ENCODE results near the gene KRTAP29-1.
A peak's percentile ranks its signal among the peaks of the same experiment; 100 is the strongest.
"Not testable (repeated sequence)": the region's sequence is repeated elsewhere in the genome, so short reads cannot be mapped to it uniquely, and the experiment has no call there.

KRTAP29-1 gene, protein sequence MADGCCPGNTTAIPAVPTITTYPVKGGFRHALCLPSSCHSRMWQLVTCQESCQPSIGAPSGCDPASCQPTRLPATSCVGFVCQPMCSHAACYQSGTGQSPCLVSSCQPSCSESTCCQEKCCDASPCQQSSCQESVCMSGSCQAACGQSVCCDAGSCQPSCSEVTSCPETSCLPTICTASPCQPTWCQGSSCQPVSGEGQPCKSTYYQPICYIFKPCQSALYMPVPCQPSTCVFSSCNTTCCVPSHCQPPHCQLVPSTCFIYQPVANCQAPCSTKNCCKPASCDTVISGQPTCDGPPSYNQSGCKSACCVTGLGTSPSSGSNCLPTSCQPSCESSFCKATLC
- total RNA-seq: 0 to 0.44 (median 0) reads per million in 3 experiments

DNA sequence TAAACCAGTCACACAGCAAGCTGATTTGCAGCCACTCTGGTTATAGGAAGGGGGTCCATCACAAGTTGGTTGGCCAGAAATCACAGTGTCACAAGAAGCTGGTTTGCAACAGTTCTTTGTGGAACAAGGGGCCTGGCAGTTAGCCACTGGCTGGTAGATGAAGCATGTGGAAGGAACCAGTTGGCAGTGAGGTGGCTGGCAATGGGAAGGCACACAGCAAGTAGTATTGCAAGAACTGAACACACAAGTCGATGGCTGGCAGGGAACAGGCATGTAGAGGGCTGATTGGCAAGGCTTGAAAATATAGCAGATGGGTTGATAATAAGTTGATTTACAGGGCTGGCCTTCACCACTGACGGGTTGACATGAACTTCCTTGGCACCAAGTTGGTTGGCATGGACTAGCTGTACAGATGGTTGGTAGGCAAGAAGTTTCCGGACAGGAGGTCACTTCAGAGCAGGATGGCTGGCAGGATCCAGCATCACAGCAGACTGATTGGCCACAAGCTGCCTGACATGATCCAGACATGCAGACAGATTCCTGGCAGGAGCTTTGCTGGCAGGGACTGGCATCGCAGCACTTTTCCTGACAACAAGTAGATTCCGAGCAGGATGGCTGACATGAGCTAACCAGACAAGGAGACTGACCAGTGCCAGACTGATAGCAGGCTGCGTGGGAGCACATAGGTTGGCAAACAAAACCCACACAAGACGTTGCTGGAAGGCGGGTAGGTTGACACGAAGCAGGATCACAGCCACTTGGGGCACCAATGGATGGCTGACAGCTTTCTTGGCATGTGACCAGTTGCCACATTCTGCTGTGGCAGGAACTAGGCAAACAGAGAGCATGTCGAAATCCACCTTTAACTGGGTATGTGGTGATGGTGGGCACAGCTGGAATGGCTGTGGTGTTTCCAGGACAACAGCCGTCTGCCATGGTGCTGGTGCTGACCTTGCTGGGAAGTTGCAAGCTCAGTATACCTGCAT, at the start of gene KRTAP29-1:
KRTAP29-1 (minus strand) TSS at position 936 of the 986 bp plus-strand sequence; CDS start at position 936, 0 bp downstream.
- no peak for DNase-seq

DNA sequence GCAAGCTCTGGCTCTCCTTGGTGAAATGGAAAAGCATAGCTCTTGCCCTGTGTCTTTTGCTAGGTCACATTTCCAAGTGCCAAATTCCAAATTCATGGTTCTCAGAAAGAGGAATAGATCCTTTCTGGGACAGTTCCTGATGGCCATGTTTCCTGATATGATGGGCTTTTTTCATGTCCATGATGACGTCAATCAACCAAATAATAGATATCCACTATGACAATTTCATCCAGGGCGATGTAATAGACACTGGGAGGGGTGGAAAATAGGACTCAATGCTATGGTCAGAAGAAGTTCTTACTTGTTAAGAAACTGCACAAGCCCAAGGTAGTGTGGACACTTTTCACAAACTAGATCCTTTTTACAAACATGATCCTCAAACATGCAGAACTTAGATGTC, 48.5 kb upstream of the KRTAP29-1 start:
- DNase-seq: no peak

- DNase-seq: not testable (repeated sequence)
These were observed 47.8 kb upstream of the KRTAP29-1 start, which contains the start of gene KRT33A for GRCh38 chr17:41350381-41350878. Gene KRT33A, minus strand, starts transcription at chr17:41350828. Its CDS starts 61 bp downstream, at chr17:41350767.

DNA sequence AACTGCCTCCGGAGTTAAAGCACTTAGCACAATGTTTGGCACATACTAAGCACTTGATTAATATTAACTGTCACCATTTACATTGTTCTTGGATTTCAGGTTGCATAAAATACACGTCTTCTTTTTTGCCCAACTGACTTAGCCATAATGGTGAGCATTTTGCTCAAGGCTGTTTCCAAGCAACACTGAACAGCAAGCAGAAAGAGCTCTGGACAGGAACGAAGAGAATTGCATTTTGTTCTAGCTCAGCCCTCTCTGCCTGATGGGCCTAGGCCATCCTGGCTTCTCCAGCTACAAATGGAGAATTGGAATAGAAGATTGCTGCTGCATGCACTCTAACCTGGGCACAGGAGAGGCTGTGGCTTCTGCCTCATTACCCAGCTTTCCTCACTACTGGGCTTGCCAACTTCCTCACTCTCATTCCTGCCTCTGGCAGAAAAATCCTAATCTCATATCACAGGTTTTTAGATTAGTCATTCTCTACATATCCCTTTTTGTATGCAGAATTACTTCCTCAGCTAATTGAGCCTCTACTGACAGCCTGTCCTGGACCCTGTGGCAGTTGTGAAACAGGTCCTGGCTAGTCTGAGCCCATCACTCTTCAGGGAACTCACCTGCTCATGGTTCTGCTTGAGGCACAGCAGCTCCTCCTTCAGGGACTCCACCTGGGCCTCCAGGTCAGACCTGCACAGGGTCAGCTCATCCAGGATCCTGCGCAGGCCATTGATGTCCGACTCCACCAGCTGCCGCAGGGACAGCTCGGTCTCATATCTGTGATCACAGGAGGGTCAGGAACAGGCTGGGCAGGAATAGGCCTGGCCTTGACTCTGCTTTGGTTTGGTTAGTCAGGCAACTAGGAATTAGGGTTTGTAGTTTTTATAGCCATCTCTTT, 45.5 kb upstream of the KRTAP29-1 start:
- DNase-seq: no peak

DNA sequence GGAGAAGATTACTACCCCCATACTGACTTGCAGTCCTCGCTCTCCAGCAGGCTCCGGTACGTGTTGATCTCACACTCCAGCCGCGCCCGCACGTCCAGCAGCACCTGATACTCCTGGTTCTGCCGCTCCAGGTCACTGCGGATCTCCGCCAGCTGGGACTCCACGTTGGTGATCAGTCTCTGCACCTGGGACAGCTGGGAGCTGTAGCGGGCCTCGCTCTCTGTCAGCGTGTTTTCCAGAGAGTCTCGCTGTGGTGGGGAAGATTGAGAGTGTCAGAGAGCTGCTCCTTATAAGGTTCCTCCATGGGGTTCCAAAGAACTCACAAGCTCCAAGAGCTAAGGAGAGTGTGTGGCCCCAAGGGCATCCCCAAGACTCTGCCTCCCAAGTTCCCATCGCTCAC, 43.8 kb upstream of the KRTAP29-1 start:
- not testable (repeated sequence) for DNase-seq

- no peak for DNase-seq
These were observed 43.3 kb upstream of the KRTAP29-1 start for GRCh38 chr17:41345992-41346391.

DNA sequence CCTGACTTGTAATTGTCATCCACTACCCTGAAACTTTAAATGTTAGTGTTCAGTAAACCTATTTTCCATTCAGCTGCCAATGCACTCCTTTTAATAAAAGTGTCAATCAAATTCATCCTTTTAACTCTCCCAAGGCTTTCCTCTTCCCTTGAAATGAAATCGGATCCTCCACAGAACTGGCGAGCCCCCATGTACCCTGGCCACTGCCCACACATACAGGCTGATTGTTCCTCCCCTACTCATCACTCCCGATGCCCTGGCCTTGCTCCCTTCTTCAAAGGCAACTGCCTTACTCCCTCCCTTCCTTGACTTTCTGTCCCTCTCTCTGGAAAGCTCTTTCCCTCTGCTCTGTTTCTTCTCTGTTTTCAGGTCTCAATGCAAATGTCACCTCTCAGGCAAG, 40.4 kb upstream of the KRTAP29-1 start:
- no peak for DNase-seq

GRCh38 chr17:41340934-41341861, 38.5 kb upstream of the KRTAP29-1 start:
- DNase-seq: peak; percentile 83

GRCh38 chr17:41340494-41340893, 37.8 kb upstream of the KRTAP29-1 start:
- DNase-seq: no peak

DNA sequence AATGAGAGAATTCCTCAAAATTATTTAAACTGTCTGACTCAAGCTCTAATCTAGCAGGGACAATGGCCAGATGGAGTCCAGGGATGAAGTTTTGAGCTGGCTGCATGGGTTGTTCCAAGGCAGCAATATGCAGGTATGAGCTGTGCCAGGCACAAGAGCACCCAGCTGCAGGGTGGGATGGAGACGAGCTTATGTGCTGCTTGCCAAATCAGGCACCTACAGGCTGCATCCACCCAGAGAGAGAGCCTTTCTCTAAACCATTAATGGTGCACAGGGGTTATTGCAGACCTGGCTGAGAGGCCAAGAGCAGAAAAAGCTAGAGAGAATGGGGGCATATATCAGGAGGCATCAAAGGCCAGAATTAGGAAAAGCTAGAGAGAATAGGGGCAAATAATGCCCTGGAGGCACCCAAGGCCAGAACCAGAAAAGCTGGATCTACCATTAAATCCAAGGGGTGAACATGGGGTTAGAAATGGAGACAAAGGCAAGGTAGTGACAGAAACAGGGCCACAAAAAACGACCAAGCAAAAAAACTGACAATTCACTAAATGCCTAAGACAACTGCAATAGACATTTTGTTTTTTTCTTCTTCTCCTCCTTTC, 37.0 kb upstream of the KRTAP29-1 start:
- DNase-seq: no peak

DNA sequence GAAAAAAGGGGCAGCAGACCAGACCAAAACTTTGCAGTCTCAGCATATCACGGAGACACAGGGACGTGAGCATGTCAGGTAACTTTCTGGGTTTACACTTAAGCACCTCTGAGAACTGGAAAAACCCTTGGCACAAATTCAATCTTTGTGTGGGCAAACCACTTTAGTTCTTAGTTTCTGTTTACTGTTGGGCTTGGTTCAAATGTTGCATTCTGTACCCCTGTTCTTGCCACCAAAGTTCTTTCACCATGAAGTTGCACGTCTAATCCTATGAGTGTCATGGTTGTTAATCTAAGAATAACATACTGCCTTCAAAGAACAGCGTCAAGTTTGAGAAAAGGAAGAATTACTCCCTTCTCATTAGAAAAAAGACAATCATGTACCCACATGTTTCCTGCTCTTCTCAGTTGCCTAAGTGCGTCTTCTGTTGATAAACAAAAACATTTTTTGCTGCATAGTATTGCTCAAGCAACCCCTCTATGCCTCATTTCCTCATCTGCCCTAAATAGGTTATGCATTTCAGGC, 36.4 kb upstream of the KRTAP29-1 start:
- peak; percentile 91 for DNase-seq

GRCh38 chr17:41335747-41336146, 33.1 kb upstream of the KRTAP29-1 start:
- no peak for DNase-seq

DNA sequence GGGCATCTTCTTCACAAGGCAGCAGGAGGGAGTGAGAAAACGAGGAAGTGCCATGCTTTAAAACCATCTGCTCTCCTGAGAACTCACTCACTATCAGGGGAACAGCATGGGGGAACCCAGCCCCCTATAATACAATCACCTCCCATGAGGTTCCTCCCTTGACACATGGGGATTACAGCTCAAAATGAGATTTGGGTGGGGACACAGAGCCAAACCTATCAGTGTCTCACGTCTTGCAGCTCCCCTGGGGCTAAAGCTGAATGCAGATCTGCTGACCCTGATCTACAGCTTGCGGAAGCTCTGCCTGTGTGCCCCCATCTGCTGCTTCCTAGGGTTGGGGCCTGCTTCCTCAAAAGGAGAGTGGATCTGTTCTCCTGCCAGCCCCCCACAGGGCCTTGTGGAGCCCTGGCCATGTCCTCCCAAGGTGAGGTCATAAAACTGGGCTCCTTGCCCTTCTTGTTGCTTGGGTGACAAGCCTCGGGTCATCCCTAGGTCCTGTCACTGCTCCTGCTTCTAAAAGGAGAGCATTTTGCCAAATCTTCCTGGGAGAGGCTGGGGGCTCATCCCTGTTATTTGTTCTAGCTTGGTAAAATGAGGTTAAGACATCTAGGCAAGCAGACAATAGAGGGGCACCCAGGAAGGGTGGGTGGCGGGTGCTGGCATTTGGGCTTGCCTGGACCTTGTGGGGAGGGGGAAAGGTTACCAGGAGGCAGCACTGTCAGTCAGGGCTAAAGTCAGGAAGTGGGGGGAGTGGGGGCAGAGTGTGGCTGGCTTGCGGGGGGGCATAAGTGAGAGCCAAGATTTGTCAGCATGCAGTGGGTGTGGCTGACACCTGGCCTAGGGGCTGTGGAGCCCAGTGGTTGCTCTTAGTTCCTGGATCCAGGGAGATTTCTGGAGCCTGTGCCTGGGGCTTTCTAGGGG, 32.0 kb upstream of the KRTAP29-1 start:
- no peak for DNase-seq

GRCh38 chr17:41333836-41334235, 31.2 kb upstream of the KRTAP29-1 start:
- DNase-seq: no peak

DNA sequence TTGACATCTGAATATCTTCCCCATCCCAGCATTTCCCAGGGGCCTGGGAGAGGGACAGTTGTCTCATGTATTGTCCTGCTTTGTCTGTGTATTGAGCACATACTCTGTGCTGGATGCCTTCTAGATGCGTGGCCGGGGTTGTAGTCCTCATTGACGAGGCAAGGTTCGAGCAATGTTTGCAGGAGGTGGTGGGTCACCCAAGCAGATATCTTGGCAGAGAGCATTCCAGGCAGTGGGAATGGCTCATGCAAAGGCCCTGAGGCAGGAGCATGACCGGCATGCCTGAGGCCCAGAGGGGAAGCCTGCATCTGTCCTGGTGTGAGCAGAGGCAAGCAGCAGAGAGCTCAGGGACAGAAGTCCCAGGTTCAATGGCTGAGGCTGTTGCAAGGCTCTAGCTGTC, 30.4 kb upstream of the KRTAP29-1 start:
- DNase-seq: no peak

DNA sequence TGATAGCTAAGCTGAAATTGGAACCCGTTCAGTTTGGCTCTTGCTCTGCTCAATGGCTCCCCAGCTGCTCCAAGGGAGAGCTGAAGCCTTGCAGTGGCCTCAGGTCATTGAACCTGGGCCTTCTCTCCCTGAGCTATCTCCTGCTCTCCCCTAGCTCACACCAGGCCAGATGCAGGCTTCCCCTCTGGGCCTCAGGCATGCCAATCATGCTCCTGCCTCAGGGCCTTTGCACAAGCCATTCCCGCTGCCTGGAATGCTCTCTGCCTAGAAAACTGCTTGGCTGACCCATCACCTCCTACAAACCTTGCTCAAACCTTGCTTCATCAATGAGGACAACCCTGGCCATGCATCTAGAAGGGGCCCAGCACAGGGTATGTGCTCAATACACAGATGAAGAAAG, 29.6 kb upstream of the KRTAP29-1 start:
- no peak for DNase-seq

DNA sequence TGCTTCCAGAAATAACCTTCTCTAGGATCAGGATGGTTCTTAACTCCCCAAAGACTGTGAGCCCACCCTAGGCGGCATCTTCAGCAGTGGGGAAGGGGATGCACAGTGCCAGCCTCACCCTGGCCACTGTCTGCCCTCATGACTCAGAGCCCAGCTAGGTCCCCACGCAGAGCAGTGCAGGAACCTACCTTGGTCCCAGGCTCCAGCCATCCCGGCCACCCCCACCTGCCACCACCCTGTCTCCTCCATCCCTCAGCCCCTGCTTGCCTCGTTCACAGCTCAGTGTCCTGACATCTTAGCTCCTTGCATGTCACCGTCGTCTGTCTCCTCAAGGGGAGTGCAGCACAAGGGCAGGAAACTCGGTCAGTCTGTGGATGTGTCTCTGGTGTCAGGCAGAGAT, 29.0 kb upstream of the KRTAP29-1 start:
- no peak for DNase-seq

DNA sequence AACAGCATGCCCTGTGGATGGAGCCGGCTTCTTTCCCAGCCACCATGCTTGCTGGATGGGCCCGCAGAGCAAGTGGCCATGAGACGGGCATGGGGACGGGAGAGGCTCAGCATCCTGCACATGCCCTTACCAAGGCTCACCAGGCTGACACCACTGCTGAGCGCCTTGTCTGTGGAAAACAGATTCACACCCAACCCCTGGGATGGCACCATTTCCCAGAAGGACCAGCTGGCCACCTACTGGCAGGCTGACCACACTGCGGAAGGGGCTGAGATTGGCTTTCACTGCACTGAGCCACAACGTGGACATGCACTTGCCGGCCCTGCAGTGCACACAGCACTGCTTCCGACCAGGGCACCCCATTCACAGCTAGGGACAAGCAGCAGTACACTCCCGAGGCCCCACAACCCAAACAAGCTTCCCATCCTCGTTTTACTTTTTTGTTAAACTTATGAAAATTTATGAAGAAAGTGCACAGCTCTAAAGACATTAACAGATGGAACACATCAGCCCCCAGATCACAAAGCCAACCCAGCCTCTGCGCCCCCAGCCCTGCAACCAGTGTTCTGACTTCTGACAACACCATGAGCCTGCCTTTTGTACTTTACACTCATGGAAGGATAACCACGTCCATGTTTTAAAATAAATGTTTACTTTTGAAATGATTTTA, 26.8 kb upstream of the KRTAP29-1 start:
- DNase-seq: no peak

DNA sequence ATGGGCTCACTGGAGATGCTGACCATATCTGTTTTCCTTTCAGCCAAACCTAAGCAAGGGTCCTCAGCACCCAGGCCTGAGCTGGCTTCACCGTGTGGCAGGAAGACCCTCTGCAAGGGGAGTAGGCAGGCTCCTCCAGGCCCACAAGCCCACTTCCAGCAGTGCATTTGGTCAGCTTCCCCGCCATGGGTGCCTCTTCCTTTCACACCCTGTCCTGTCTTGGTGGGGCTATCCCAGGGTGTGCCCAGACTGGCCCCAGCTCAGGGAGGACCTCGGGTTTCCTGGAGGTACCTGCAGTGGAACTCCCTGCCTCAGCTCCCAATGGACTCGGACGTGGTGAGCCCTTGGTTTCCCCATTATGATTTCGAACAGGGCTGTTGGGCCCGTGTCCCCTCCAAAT, 25.6 kb upstream of the KRTAP29-1 start:
- DNase-seq: no peak
